GM18519 (cell line): Measurements from ENCODE around the gene NOTCH3.

Source experiments
- ATAC-seq: cut with Tn5 transposase; IDR thresholded peaks from one replicate; pipeline ENCODE4 v1.9.1; 2021; ENCODE audit warnings: mild to moderate bottlenecking, moderate library complexity; ENCODE audit not compliant: unreplicated experiment, low FRiP score

NOTCH3 gene

DNA sequence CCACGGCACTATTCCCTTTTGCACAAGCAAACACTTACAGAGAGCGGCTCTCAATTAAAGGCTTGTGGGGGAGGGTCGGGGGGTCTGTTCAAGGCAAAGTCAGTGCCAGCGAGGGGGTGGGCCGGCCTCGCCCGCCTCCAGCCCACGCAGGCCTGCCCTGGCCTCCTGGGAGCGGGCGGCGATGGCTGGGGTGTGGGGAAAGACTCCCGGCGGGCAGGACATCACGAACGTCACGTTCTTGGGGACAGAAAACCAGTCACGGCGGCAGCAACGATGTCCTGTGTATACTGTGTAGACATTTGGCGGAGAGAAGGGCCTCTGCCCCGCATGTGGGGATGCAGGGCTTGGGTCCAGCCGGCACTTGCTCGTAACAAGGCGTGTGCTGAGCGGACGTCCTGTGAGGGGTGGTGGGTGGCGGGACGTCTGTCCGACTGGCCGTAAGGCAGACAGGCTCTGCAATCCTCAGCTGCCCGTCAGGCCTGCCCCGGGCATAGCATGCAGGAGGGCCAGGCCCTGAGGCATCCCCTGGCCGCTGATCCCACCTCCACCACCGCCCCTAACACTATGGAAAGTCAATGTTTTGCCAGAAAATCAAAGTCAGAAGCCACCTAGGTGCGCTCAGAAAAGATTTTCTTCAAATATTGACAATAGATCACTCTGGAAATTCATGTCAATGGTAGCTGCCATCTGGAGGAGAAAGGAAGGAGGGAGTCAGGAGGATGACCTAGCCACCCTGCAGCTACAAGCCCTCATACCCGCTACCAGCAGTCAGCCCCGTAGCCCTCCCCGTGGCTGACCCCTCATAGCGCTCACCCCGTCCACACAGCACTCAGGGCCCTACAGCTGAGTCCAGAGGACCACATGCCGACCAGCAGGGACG, 37.2 kb upstream of the NOTCH3 start:
- no peak for ATAC-seq

DNA sequence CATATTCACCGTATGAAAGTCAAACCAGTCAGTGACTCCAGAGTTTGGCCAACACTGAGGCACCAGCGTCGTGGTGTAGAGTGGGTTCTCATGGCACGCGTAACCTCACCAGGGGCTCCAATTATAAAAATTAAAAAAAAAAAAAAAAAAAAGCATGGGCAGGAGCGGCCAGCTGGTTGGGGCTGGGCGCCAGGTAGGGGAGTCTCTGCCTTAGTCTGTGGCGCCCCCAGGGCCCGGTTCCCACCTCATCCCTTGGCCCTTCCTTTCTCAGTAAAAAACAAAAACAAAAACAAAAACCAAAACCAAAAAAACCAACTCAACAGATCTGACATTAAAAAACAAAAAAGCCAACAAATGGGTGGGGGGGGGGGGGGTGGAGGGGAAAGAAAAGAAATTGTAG, 36.1 kb upstream of the NOTCH3 start:
- ATAC-seq = no peak

GRCh38 chr19:15235781-15236180, 35.0 kb upstream of the NOTCH3 start:
- no peak for ATAC-seq

- no peak for ATAC-seq
These were observed 33.8 kb upstream of the NOTCH3 start for GRCh38 chr19:15234431-15235130.

- no peak for ATAC-seq
These were observed 30.5 kb upstream of the NOTCH3 start for GRCh38 chr19:15231271-15231670.

DNA sequence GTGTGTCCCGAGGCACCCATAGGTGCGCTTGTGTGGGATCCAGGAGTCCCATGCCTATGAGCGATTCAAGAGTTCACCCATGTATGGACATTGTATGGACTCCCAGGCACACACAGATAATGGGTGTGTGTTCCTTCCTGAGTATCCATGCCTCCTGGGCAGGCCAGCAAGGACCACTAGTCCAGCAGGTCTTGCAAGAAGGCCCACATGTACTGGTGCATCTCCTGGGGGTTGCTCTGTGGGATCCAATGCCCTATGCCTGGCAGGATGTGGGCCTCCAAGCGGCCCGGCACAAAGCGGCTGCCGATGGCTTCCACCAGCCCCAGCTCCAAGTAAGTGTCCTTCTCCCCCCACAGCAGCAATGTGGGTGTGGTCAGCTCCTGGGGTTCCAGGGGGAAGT, 26.5 kb upstream of the NOTCH3 start:
- ATAC-seq = no peak

GRCh38 chr19:15225760-15226159, 25.0 kb upstream of the NOTCH3 start:
- no peak for ATAC-seq

GRCh38 chr19:15223649-15224361, 23.0 kb upstream of the NOTCH3 start:
- ATAC-seq = no peak

- ATAC-seq = no peak
These were observed 22.2 kb upstream of the NOTCH3 start for GRCh38 chr19:15222738-15223648.

DNA sequence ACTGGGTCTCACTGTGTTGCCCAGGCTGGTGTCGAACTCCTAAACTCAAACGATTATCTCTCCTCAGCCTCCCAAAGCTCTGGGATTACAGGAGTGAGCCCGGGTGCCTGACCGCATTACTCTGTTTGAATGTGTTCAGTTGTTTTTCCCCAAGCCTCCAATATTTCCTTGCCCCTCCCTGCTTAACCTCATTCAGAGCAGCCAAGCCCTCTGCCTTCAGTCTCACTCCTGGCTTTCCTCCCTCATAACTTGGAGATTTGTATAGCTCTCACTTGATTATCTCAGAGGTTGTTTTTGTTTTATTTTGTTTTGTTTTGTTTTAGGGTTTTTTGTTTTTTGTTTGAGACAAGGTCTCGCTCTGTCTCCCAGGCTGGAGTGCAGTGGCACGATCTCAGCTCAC, 20.0 kb upstream of the NOTCH3 start:
- no peak for ATAC-seq

DNA sequence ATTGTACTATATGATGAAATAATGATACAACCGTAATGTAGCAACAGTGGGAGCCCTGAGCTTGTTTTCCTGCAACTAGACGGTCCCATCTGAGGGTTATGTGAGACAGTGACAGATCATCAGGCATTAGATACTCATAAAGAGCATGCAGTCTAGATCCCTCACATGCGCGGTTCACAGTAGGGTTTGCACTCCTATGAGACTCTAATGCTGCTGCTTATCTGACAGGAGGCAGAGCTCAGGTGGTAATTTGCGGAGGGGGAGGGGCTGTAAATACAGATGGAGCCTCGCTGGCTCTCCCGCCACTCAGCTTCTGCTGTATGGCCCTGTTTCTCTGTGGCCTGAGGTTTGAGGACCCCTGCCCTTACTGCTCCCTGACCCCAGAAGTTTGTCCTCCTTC, 17.7 kb upstream of the NOTCH3 start:
- no peak for ATAC-seq

GRCh38 chr19:15216363-15216762, 15.6 kb upstream of the NOTCH3 start:
- ATAC-seq = no peak

DNA sequence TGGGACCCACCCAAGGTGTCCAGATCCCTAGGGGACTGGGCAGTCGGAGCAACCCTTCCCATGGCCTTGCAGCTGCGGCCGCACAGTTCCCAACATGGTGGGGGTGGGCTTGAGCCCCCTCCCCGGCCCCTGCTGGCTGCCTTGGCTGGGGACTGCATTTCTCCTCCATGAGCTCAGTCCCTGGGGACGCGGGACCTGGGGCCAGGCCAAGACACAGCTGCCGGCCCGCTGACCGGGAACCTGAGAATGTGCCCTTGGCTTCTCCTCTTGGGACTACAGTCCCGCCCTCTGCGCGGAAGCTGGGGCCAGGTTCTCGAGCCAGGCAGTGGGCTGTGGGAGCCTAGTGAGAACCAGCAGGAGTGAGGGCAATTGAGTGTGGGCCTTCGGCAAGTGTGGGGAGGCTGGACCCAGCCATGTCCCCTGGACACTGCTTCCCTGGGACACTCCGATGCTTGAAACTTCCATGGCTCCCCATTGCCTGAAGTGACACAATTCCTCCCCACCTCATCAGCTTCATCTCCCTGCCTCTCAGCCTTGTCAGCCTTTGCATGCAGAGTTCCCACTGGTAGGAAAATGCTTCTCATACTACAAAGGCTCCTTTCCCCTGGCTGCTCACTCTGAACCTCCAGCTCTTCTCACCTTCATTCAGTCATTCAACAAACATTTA, 13.1 kb upstream of the NOTCH3 start:
- no peak for ATAC-seq

DNA sequence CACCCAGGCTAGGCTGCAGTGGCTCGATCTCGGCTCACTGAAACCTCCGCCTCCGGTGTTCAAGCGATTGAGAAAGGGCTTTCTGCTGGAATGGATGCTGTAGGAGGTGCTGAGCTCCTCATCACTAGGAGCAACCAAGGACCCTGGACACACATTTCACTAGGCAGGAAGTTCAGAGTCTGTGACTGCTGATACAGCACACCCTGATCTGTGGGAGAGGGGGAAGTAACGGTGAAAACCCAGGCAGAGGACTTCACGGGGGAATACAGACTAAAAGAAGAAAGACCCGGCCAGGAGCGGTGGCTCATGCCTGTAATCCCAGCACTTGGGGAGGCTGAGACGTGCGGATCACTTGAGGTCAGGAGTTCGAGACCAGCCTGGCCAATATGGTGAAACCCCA, 11.9 kb upstream of the NOTCH3 start:
- ATAC-seq = no peak

- no peak for ATAC-seq
These were observed 9.6 kb upstream of the NOTCH3 start for GRCh38 chr19:15210323-15210781.

- no peak for ATAC-seq
These were observed 704 bp upstream of the NOTCH3 start for GRCh38 chr19:15201374-15202023.

GRCh38 chr19:15199661-15200552, 888 bp downstream of the NOTCH3 start:
- no peak for ATAC-seq
